Measurements from ENCODE around the gene SND1.

SND1 gene

GRCh38 chr7:128008141-128008540 is 356.1 kb downstream of the SND1 start:
- DNase-seq: no peak

GRCh38 chr7:128008744-128009143 is 356.8 kb downstream of the SND1 start:
- no peak for DNase-seq

GRCh38 chr7:128010391-128011127 is 358.6 kb downstream of the SND1 start:
- DNase-seq: no peak

GRCh38 chr7:128011131-128011661 is 359.2 kb downstream of the SND1 start:
- DNase-seq: no peak

GRCh38 chr7:128014811-128015210 is 362.8 kb downstream of the SND1 start:
- no peak for DNase-seq

GRCh38 chr7:128017460-128017859 is 365.5 kb downstream of the SND1 start:
- DNase-seq: no peak

- DNase-seq: no peak
Observed at GRCh38 chr7:128017862-128018845, 366.2 kb downstream of the SND1 start.

DNA sequence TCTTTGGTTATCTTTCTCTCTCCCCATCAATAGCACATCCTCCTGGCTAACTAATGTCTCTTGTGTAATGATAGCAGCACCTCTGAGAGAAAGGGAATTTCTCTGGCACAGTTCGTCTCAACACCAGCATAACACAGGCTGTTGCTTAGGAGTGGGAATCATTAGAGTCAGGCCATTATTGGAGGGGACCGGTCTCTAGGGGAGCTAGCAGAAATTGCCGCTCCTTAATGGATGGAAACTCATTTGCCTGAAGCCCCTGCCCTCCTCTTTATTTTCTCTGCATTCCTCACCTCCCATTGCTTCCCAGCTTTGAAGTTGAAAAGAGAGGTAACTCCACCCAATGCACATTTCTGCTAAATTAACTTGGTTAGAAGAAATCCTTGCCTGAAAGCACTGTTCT is 367.3 kb downstream of the SND1 start:
- no peak for DNase-seq

- DNase-seq: no peak
Observed at GRCh38 chr7:128020159-128020558, 368.2 kb downstream of the SND1 start.

DNA sequence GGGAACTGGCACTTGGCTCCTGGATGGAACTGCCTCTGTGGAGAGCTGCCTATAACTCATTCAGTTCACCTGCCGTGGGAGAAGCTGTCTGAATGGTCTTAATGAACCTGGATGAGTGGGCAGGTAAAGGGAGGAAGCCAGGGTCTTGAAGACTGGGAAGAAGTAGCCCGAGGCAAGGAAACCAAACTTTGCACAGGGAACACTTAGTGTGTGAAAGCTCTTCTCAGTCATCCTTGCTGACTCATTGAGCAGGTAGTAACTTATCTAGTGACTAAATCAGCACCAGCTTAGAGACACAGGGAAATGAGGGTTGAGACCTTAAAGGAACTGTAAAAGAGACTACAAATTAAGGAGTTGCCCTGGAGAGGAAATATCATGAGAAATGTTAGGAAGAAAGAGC is 369.4 kb downstream of the SND1 start:
- DNase-seq: no peak

GRCh38 chr7:128022631-128023532 is 370.9 kb downstream of the SND1 start:
- DNase-seq: no peak

DNA sequence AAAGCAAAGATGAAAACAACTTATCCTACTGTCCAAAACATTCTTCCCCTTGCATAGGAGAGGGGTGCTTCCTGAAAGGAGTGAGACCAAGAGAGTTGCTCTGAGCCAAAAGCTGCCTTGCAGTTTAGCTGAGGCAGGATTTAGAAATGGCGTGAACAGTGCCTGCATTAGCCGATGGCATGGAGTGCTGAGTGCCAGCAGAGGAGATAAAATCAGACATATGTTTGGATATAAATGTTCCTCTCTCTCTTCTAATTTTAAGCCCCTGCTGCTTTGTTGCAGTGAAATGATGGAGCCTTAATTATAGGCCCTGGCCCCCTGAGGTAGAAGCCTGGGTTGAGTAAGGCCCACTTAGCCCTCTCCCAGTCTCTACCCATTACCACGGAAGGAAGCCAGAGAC is 372.2 kb downstream of the SND1 start:
- no peak for DNase-seq

DNA sequence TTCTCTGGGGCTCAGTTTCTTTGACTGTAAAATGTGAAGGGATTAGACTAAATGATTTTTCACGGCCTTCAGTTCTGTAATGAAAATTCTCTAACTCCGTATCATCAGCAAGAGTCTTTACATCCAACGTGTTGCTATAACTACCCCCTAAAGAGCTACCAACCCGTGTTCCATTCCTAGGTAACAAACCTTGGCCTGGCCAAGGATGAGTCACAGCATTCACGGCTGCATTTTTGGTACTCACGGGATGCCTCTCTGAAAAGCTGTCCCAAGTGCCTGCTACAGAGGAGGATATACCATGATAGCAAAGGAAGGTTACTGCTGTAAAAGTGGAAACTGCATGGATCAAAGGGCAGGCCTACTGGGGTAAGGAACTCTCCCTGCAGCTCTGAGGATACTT is 373.4 kb downstream of the SND1 start:
- no peak for DNase-seq

DNA sequence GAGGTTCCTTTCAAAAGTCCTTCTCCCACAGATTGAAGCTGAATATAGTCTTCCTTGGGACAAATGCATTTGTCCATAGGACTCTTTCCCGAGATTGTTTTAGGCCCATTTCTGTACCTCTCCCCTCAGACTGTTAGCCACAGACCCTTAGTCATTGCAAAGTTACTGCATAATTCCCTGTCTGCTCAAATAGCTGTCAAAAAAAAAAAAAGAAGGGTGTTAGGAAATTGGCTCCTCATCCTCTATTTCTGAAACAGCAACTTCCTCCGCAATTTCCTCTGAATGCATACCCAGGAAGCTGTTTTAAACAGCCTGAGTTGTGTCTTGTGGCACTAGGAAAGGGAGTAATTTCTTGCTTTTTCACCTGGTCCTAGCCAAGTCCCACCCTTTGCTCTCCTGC is 373.8 kb downstream of the SND1 start:
- DNase-seq: no peak

GRCh38 chr7:128026551-128026950 is 374.6 kb downstream of the SND1 start:
- no peak for DNase-seq

GRCh38 chr7:128027485-128027980 is 375.5 kb downstream of the SND1 start:
- DNase-seq: no peak

GRCh38 chr7:128029405-128029995 is 377.5 kb downstream of the SND1 start:
- no peak for DNase-seq

GRCh38 chr7:128030263-128030653 is 378.3 kb downstream of the SND1 start:
- DNase-seq: no peak

- DNase-seq: peak; percentile 7
Observed at GRCh38 chr7:128030654-128031611, 378.9 kb downstream of the SND1 start, which contains the start of gene LRRC4. Gene LRRC4, minus strand, starts transcription at chr7:128031437. Its CDS starts 797 bp downstream, at chr7:128030640.

GRCh38 chr7:128031901-128032604 is 380.1 kb downstream of the SND1 start:
- peak; percentile 37 for DNase-seq

Data from activated gamma-delta T cell treated with Interleukin-2 at 50 U/mL for 16 hours (primary cell).